GM19035 (cell line): ENCODE measurements around the gene OOEP.

Source experiments
- ATAC-seq: cut with Tn5 transposase; IDR thresholded peaks from one replicate; pipeline ENCODE4 v1.9.1; 2021; ENCODE audit not compliant: unreplicated experiment

The OOEP gene

GRCh38 chr6:73367761-73368355 lies 1.8 kb downstream of the OOEP start:
- no peak for ATAC-seq

GRCh38 chr6:73364549-73364948 lies 5.1 kb downstream of the OOEP start:
- ATAC-seq = no peak

- ATAC-seq = no peak
Measured at GRCh38 chr6:73364121-73364520, 5.6 kb downstream of the OOEP start.

- ATAC-seq = no peak
Measured at GRCh38 chr6:73363537-73363875, 6.2 kb downstream of the OOEP start.

GRCh38 chr6:73362869-73363536 lies 6.7 kb downstream of the OOEP start:
- ATAC-seq = no peak

GRCh38 chr6:73362358-73362757 lies 7.3 kb downstream of the OOEP start, which contains the start of gene KHDC3L:
TSS of gene KHDC3L (plus strand) at chr6:73362658. CDS start at chr6:73362730, 72 bp downstream.
- no peak for ATAC-seq

- ATAC-seq = no peak
Measured at GRCh38 chr6:73353636-73354593, 15.8 kb downstream of the OOEP start, which contains the start of gene DPPA5. TSS of gene DPPA5 (minus strand) at chr6:73354276. CDS start at chr6:73354225, 51 bp downstream.

GRCh38 chr6:73349311-73349710 lies 20.4 kb downstream of the OOEP start:
- no peak for ATAC-seq

- no peak for ATAC-seq
Measured at GRCh38 chr6:73348550-73349204, 21.0 kb downstream of the OOEP start.

GRCh38 chr6:73343164-73343563 lies 26.5 kb downstream of the OOEP start:
- no peak for ATAC-seq

GRCh38 chr6:73342174-73342573 lies 27.5 kb downstream of the OOEP start:
- no peak for ATAC-seq

GRCh38 chr6:73341335-73341734 lies 28.4 kb downstream of the OOEP start:
- ATAC-seq = no peak

GRCh38 chr6:73340048-73340447 lies 29.6 kb downstream of the OOEP start:
- no peak for ATAC-seq

GRCh38 chr6:73339340-73339739 lies 30.4 kb downstream of the OOEP start:
- no peak for ATAC-seq

- ATAC-seq = no peak
Measured at GRCh38 chr6:73329201-73329600, 40.5 kb downstream of the OOEP start.

GRCh38 chr6:73328790-73329189 lies 40.9 kb downstream of the OOEP start:
- ATAC-seq = no peak

GRCh38 chr6:73325656-73326055 lies 44.0 kb downstream of the OOEP start:
- no peak for ATAC-seq

- no peak for ATAC-seq
Measured at GRCh38 chr6:73323323-73323722, 46.4 kb downstream of the OOEP start.
